DND-41 (cell line): Measurements from ENCODE around the gene ALG2.

ENCODE experiments used
- EZH2 ChIP-seq: IDR thresholded peaks from 3 replicates; pipeline ENCODE4 v1.6.1; 2012; ENCODE audit warnings: borderline replicate concordance, low read depth, mild to moderate bottlenecking, moderate library complexity, low read length, inconsistent platforms; ENCODE audit not compliant: severe bottlenecking
- TF ChIP-seq, protein P1 (sequence below): IDR thresholded peaks from 2 replicates; pipeline ENCODE4 v1.5.1; 2012; ENCODE audit warnings: borderline replicate concordance, low read length, moderate library complexity, mild to moderate bottlenecking; ENCODE audit not compliant: poor library complexity, severe bottlenecking; ENCODE audit errors: extremely low read depth

DNA sequence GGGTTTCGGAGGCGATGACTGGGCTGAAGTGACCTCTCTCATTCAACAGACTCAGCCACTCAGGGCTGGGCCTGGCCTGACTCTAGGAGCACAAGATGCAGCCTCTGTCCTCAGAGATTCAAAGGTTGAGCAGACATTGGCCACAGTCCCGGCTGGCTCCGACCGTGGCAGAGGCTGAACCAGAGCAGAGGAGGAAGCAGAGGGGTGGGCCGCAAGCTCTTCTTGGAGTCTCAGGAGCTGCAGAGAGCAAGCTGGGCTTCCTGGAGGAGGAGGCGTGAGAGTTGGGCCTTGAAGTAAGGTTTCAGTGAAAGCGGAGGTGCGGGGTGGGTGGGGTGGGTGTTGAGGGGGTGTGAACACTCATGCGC lies 37.6 kb downstream of the ALG2 start:
- TF ChIP-seq, protein P1, sequence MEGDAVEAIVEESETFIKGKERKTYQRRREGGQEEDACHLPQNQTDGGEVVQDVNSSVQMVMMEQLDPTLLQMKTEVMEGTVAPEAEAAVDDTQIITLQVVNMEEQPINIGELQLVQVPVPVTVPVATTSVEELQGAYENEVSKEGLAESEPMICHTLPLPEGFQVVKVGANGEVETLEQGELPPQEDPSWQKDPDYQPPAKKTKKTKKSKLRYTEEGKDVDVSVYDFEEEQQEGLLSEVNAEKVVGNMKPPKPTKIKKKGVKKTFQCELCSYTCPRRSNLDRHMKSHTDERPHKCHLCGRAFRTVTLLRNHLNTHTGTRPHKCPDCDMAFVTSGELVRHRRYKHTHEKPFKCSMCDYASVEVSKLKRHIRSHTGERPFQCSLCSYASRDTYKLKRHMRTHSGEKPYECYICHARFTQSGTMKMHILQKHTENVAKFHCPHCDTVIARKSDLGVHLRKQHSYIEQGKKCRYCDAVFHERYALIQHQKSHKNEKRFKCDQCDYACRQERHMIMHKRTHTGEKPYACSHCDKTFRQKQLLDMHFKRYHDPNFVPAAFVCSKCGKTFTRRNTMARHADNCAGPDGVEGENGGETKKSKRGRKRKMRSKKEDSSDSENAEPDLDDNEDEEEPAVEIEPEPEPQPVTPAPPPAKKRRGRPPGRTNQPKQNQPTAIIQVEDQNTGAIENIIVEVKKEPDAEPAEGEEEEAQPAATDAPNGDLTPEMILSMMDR, result no peak
- no peak for TF ChIP-seq EZH2
